Esophagus muscularis mucosa (tissue), 4 donors: ENCODE results near the gene OLFML3. TPM values are rescaled to one million over a fixed set of nuclear protein-coding genes. Genes with fewer than 3 reads are reported as not detected.

ENCODE experiments used
- DNase-seq: peaks from one replicate; pipeline ENCODE4 v3.0.0-alpha.2; 2017; ENCODE audit errors: extremely low spot score
- H3K27ac ChIP-seq, 4 donors: fragments of 200-600 bp; sonication (generic); replicated peaks in 1 of 4; 1 replicate in 3 of 4; 2 replicates in 1 of 4; pipeline ENCODE4 v1.5.1; 2016 to 2019; ENCODE audit warnings: mild to moderate bottlenecking in 1 of 4
- H3K27me3 ChIP-seq, 4 donors: fragments of 200-600 bp; sonication (generic); one replicate each; pipeline versions ENCODE4 v1.5.1 to v1.6.0; 2016 to 2019
- H3K36me3 ChIP-seq, 4 donors: fragments of 200-600 bp; sonication (generic); one replicate each; pipeline ENCODE4 v1.5.1; 2016 to 2019
- H3K4me1 ChIP-seq, 4 donors: fragments of 200-600 bp; sonication (generic); one replicate each; pipeline ENCODE4 v1.5.1; 2016 to 2019
- H3K4me3 ChIP-seq, 4 donors: fragments of 200-600 bp; sonication (generic); 1 replicate in 2 of 4; 2 replicates in 2 of 4; pipeline ENCODE4 v1.5.1; 2016 to 2019; ENCODE audit warnings: mild to moderate bottlenecking in 4 of 4, moderate library complexity in 1 of 4
- H3K9me3 ChIP-seq, 4 donors: fragments of 200-600 bp; sonication (generic); 1 replicate in 3 of 4; 2 replicates in 1 of 4; pipeline ENCODE4 v1.5.1; 2016 to 2019
- EP300 ChIP-seq: sonication (generic); formaldehyde crosslinking; IDR thresholded peaks from one replicate; pipeline ENCODE4 v1.6.1; 2017; ENCODE audit warnings: antibody characterized with exemption
- POLR2A ChIP-seq: fragments of 450-650 bp; IDR thresholded peaks from one replicate; pipeline ENCODE4 v1.6.1; 2017; ENCODE audit warnings: antibody characterized with exemption, moderate library complexity, mild to moderate bottlenecking, low read depth
- POLR2AphosphoS5 ChIP-seq, 2 donors: sonication (generic); formaldehyde crosslinking; IDR thresholded peaks; one replicate each; pipeline ENCODE4 v1.6.1; 2017; ENCODE audit warnings: antibody characterized with exemption in 2 of 2
- WGBS: methylation state at CpG from one replicate; pipeline ENCODE4 v1.1.5; 2018; 5-methylcytosine and 5-hydroxymethylcytosine counted together
- intact Hi-C: fragments of 100-400 bp; cut with DNase I; formaldehyde crosslinking; loops from one replicate; pipeline ENCODE4 v1.15.1; 2023
- total RNA-seq, 4 donors: library from RNA; depleted of rRNA; stranded (reverse); fragments of >200 nt; gene quantifications; one replicate each; pipeline versions ENCODE4 v1.1.0 to v1.2.1, GENCODE V29; 2016
- TF ChIP-seq, protein P1 (sequence below), 3 experiments: fragments of 200-600 bp in 2 of 3; fragments of 450-650 bp in 1 of 3; sonication (generic) in 2 of 3; IDR thresholded peaks; one replicate each; pipeline ENCODE4 v1.5.1; 2017 to 2019; ENCODE audit warnings: antibody characterized with exemption in 3 of 3, mild to moderate bottlenecking in 2 of 3, moderate library complexity in 1 of 3

OLFML3 gene
- total RNA-seq, 4 donors from 2014 or later: 57.7 to 109 (median 67.4) TPM

DNA sequence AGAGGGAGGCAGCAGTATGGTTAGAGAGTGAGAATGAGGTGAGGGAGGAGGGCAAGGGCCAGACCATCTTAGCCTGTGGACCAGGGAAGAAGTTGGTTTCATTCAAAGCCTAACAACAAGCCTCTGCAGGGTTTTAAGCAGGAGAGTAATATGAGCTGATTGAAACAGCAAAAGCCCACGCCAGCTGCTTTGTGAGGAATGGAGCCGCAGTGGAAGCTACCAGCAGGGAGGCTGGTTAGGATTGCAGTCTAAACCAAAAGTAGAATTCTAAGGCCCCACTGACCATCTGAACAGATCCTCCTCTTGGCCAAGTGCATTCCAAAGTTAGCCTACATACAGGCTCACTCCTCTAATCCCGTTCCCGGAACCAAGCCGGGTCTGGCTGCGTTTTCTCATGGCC is 44.8 kb downstream of the OLFML3 start:
- Histone ChIP-seq H3K36me3 (no peaks in the 10 kb centered on the region), H3K27me3 (no peaks in the 10 kb centered on the region), H3K4me1 (no peaks in the 10 kb centered on the region), H3K9me3 (no peaks in the 10 kb centered on the region), H3K27ac (no peak overlapping the region), H3K4me3 (no peak overlapping the region)
- DNase-seq: no peak
- WGBS: 86% methylated on average over 6 of the region's 6 CpGs
- TF ChIP-seq, protein P1, sequence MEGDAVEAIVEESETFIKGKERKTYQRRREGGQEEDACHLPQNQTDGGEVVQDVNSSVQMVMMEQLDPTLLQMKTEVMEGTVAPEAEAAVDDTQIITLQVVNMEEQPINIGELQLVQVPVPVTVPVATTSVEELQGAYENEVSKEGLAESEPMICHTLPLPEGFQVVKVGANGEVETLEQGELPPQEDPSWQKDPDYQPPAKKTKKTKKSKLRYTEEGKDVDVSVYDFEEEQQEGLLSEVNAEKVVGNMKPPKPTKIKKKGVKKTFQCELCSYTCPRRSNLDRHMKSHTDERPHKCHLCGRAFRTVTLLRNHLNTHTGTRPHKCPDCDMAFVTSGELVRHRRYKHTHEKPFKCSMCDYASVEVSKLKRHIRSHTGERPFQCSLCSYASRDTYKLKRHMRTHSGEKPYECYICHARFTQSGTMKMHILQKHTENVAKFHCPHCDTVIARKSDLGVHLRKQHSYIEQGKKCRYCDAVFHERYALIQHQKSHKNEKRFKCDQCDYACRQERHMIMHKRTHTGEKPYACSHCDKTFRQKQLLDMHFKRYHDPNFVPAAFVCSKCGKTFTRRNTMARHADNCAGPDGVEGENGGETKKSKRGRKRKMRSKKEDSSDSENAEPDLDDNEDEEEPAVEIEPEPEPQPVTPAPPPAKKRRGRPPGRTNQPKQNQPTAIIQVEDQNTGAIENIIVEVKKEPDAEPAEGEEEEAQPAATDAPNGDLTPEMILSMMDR (IDR thresholded peaks at IDR 0.05): no peak
- TF ChIP-seq EP300: no peak
- TF ChIP-seq POLR2AphosphoS5 (IDR thresholded peaks at IDR 0.05): no peak
- TF ChIP-seq POLR2A: no peak
- intact Hi-C loops: no loop called here

DNA sequence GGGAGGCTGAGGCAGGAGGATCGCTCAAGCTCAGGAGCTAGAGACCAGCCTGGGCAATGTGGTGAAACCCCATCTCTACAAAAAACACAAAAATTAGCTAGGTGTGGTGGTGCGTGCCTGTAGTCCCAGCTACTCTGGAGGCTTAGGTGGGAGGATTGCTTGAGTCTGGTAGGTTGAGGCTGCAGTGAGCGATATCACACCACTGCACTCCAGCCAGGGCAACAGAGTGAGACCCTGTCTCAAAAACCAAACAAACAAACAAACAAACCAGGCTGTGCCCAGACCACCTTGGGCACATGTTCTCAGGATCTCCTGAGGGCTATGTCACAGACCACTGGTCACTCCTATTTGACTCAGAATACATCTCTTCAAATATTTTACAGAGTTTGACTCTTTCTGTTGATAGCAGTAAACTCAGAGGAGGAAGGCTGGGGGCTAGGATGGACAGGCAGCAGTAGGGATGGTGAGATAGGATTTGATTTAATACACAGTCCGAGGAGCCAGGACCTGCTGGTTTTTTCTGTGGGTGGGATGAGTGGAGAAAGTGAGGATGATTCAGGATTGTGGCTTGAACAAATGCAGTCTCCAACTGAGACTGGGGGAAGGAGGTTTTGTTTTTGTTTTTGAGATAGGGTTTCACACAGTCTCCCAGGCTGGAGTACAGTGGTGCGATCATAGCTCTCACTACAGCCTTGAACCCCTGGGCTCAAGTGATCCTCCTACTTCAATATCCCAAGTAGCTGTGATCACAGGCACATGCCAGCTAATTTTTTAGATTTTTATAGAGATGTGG is 46.5 kb downstream of the OLFML3 start:
- intact Hi-C loops: no loop called here
- 93% methylated on average over 4 of the region's 5 CpGs for WGBS
- Histone ChIP-seq H3K27ac (no peak overlapping the region), H3K4me3 (no peak overlapping the region), H3K36me3 (no peaks in the 10 kb centered on the region), H3K9me3 (no peaks in the 10 kb centered on the region), H3K27me3 (no peaks in the 10 kb centered on the region), H3K4me1 (no peaks in the 10 kb centered on the region)
- TF ChIP-seq POLR2AphosphoS5 (IDR thresholded peaks at IDR 0.05): no peak
- TF ChIP-seq, protein P1 (IDR thresholded peaks at IDR 0.05): no peak
- no peak for TF ChIP-seq EP300
- TF ChIP-seq POLR2A: no peak
- no peak for DNase-seq

GRCh38 chr1:114026797-114027196 is 47.5 kb downstream of the OLFML3 start:
- no peak for DNase-seq
- Histone ChIP-seq H3K36me3 (no peaks in the 10 kb centered on the region), H3K27ac (no peak overlapping the region), H3K4me1 (no peaks in the 10 kb centered on the region), H3K9me3 (no peaks in the 10 kb centered on the region), H3K27me3 (no peaks in the 10 kb centered on the region), H3K4me3 (no peak overlapping the region)
- TF ChIP-seq, protein P1 (IDR thresholded peaks at IDR 0.05): no peak
- TF ChIP-seq EP300: no peak
- no peak for TF ChIP-seq POLR2AphosphoS5 (IDR thresholded peaks at IDR 0.05)
- TF ChIP-seq POLR2A: no peak
- intact Hi-C loops: no loop called here
- 75% methylated on average over 6 of the region's 6 CpGs for WGBS

Other genes with a start within 250 kb of the OLFML3 start
- 10 to 100 TPM; 10.2 to 13.3 (median 11.8) TPM for gene PHTF1, start 220.0 kb upstream of the OLFML3 start, total RNA-seq
- 10 to 100 TPM; 15.8 to 24.3 (median 20.1) TPM for gene RSBN1, start 167.0 kb upstream of the OLFML3 start, total RNA-seq
- 1 to 10 TPM in 1 of 4 donors, under 1 TPM in 3; 0.29 to 2.3 (median 0.63) TPM for gene PTPN22, start 107.8 kb upstream of the OLFML3 start, total RNA-seq
- 1 to 10 TPM in 1 of 4 donors, under 1 TPM in 2, not detected in 1; 0.11 to 1.7 (median 0.78) TPM for gene BCL2L15, start 91.9 kb upstream of the OLFML3 start, total RNA-seq
- 10 to 100 TPM in 1 of 4 donors, 1 to 10 TPM in 3; 5.9 to 13.7 (median 6.0) TPM for gene AP4B1, start 74.7 kb upstream of the OLFML3 start, total RNA-seq
- 1 to 10 TPM; 4.2 to 8.8 (median 5.5) TPM for gene DCLRE1B, start 74.1 kb upstream of the OLFML3 start, total RNA-seq
- 10 to 100 TPM; 60.6 to 89.9 (median 76.5) TPM for gene HIPK1, start 50.1 kb upstream of the OLFML3 start, total RNA-seq
- gene SYT6, start 174.4 kb downstream of the OLFML3 start, total RNA-seq: under 1 TPM in 2 of 4 donors, not detected in 2; 0.06 to 0.83 TPM